Breast epithelium (tissue), 4 donors: ENCODE results near the gene SIRT7. TPM values are rescaled to one million over a fixed set of nuclear protein-coding genes. Genes with fewer than 3 reads are reported as not detected.
A peak's percentile ranks its signal among the peaks of the same experiment; 100 is the strongest.

Source experiments
- DNase-seq, 2 donors: peaks; one replicate each; pipeline ENCODE4 v3.0.0-alpha.2; 2019; ENCODE audit warnings: low spot score in 2 of 2
- H3K27ac ChIP-seq, 2 donors: fragments of 200-600 bp; sonication (generic) in 1 of 2; one replicate each; pipeline ENCODE4 v1.5.1; 2016 to 2019; ENCODE audit warnings: mild to moderate bottlenecking in 1 of 2
- H3K27me3 ChIP-seq, 2 donors: fragments of 200-600 bp; sonication (generic) in 1 of 2; one replicate each; pipeline versions ENCODE4 v1.5.1 to v1.6.0; 2017 to 2019; ENCODE audit warnings: control low read depth in 1 of 2, mild to moderate bottlenecking in 1 of 2
- H3K36me3 ChIP-seq: fragments of 200-600 bp; one replicate; pipeline ENCODE4 v1.5.1; 2019
- H3K4me1 ChIP-seq, 2 donors: fragments of 200-600 bp; sonication (generic); one replicate each; pipeline ENCODE4 v1.5.1; 2016 to 2019; ENCODE audit warnings: control low read depth in 1 of 2
- H3K4me3 ChIP-seq, 3 donors: fragments of 200-600 bp; sonication (generic); 1 replicate in 2 of 3; 2 replicates in 1 of 3; pipeline ENCODE4 v1.5.1; 2016 to 2019; ENCODE audit warnings: mild to moderate bottlenecking in 3 of 3, moderate library complexity in 2 of 3
- H3K9me3 ChIP-seq, 2 donors: fragments of 200-600 bp; sonication (generic) in 1 of 2; one replicate each; pipeline ENCODE4 v1.5.1; 2016 to 2019; ENCODE audit warnings: control low read depth in 1 of 2
- POLR2A ChIP-seq: fragments of 450-650 bp; IDR thresholded peaks from one replicate; pipeline ENCODE4 v1.6.1; 2016; ENCODE audit warnings: antibody characterized with exemption, mild to moderate bottlenecking, moderate library complexity
- POLR2AphosphoS5 ChIP-seq, 3 donors: sonication (generic); formaldehyde crosslinking; IDR thresholded peaks; one replicate each; pipeline ENCODE4 v1.6.1; 2017; ENCODE audit warnings: antibody characterized with exemption in 3 of 3
- intact Hi-C: fragments of 100-400 bp; cut with DNase I; formaldehyde crosslinking; loops from one replicate; pipeline ENCODE4 v1.15.1; 2023; ENCODE audit warnings: low total_unique reads
- total RNA-seq, 3 donors: library from RNA; depleted of rRNA; stranded (reverse); fragments of >200 nt; gene quantifications; one replicate each; pipeline ENCODE4 v1.1.0, GENCODE V29; 2016
- TF ChIP-seq, protein P1 (sequence below), 3 donors: fragments of 450-650 bp; IDR thresholded peaks; one replicate each; pipeline ENCODE4 v1.5.1; 2016 to 2017; ENCODE audit warnings: antibody characterized with exemption in 3 of 3, mild to moderate bottlenecking in 3 of 3, moderate library complexity in 3 of 3

The SIRT7 gene
- total RNA-seq, 3 donors from 2014 or later, result 20.6 to 27.2 (median 25.8) TPM

DNA sequence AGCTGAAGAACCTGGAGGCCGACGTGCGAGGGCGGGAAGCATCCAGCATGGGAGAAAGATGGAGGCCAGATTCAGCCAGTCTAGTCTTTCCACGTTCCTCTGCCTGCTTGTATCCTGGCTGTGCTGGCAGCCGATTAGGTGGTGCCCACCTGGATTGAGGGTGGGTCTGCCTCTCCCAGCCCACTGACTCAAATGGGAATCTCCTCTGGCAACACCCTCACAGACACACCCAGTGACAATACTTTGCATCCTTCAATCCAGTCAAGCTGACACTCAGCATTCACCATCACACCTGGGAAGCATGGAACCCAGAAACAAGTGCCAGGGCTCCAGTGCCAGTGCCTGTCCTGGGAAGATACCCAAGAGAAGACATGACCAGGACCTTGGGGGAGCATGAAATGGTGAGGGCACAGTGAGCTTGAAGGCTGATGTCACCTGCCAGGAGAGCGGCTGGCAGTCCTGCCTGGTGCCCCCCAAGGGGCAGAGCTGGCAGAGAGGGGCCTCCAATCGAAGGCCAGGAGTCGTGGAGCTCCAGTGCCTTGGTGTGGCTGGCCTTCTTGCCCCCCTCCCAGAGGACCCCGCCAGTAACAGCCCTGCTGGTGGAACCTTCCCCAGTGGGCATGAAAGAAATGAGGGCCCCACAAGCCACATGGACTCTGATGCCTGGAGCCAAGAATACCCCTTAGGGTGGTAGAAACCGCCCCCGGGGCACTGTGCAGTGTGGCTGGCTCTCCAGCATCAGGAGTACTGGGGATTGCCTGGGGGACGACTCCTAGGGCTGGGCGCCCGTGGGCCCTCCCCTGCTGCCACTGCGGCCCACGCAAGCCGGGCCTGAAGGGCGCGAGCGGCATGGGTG lies 16.6 kb downstream of the SIRT7 start:
- H3K4me1 ChIP-seq, result no peaks in the 10 kb centered on the region
- H3K4me3 ChIP-seq, result peak overlapping the region; percentile 23 to 70 (median 49)
- H3K27me3 ChIP-seq, result no peaks in the 10 kb centered on the region
- no peak for DNase-seq
- no peak overlapping the region for H3K27ac ChIP-seq
- no peaks in the 10 kb centered on the region for H3K36me3 ChIP-seq
- H3K9me3 ChIP-seq, result no peaks in the 10 kb centered on the region
- intact Hi-C loops, result no loop called here
- no peak for TF ChIP-seq POLR2A
- TF ChIP-seq POLR2AphosphoS5 (IDR thresholded peaks at IDR 0.05), result no peak
- TF ChIP-seq, protein P1, sequence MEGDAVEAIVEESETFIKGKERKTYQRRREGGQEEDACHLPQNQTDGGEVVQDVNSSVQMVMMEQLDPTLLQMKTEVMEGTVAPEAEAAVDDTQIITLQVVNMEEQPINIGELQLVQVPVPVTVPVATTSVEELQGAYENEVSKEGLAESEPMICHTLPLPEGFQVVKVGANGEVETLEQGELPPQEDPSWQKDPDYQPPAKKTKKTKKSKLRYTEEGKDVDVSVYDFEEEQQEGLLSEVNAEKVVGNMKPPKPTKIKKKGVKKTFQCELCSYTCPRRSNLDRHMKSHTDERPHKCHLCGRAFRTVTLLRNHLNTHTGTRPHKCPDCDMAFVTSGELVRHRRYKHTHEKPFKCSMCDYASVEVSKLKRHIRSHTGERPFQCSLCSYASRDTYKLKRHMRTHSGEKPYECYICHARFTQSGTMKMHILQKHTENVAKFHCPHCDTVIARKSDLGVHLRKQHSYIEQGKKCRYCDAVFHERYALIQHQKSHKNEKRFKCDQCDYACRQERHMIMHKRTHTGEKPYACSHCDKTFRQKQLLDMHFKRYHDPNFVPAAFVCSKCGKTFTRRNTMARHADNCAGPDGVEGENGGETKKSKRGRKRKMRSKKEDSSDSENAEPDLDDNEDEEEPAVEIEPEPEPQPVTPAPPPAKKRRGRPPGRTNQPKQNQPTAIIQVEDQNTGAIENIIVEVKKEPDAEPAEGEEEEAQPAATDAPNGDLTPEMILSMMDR (IDR thresholded peaks at IDR 0.05), result no peak

DNA sequence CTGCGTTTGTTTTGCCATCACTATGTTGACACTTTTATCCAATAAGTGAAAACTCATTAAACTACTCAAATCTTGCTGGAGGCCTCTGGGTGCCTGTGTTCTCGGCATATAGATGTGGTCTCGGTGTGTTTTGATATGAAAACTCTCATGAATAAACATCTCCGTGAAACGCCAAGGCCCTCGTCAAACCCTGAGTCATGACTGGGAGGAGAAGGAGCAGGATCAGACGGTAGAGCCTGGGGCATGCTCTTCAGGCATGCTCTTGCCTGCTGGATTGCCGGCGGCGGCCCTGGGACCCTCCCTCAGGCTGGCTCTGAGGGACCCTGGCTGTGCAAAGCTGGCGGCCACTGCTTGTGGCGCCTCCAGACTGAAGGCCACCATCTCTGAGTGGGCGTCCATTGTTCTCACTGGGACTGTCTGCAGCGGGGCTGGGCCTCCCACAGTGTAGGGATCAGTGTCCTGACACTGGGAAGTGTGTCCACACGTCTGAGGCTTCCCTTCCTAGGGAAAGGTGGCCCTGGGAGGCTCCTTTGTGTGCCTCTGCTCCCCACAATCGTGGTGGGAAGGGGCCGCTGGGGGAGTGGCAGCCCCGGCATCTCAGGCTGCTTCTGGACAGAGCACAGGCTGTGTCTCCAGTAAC lies 17.7 kb downstream of the SIRT7 start:
- no peaks in the 10 kb centered on the region for H3K27me3 ChIP-seq
- H3K4me3 ChIP-seq, result no peak overlapping the region
- no peaks in the 10 kb centered on the region for H3K4me1 ChIP-seq
- no peaks in the 10 kb centered on the region for H3K9me3 ChIP-seq
- no peak for DNase-seq
- no peaks in the 10 kb centered on the region for H3K36me3 ChIP-seq
- intact Hi-C loops, result no loop called here
- no peak for TF ChIP-seq POLR2AphosphoS5 (IDR thresholded peaks at IDR 0.05)
- no peak overlapping the region for H3K27ac ChIP-seq

DNA sequence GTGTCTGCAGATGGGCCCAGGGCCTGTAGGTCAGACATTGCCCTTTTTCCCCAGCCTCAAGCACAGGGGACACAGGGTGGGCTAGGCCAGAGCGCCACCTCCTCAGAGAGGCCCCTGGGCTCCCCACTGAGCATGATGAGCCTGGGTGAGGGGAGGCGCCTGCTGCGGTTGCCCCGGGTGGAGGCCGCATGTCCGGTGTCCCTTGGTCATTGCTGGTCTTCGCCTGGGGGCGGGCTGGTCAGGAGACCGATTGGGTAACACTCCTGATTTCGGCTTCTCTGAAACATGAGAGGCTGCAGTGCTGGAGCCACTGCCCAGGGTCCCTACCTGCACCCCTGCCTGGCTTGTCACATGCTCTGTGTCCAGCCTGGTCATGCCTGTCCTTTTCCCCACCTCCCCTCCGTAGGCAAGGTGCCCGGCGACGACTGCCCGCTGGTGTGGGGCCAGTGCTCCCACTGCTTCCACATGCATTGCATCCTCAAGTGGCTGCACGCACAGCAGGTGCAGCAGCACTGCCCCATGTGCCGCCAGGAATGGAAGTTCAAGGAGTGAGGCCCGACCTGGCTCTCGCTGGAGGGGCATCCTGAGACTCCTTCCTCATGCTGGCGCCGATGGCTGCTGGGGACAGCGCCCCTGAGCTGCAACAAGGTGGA lies 18.3 kb downstream of the SIRT7 start:
- Histone ChIP-seq H3K27ac (no peak overlapping the region), H3K4me3 (no peak overlapping the region), H3K4me1 (no peaks in the 10 kb centered on the region), H3K36me3 (no peaks in the 10 kb centered on the region), H3K27me3 (no peaks in the 10 kb centered on the region), H3K9me3 (no peaks in the 10 kb centered on the region)
- TF ChIP-seq POLR2A, result no peak
- TF ChIP-seq, protein P1 (IDR thresholded peaks at IDR 0.05), result no peak
- DNase-seq, result no peak
- intact Hi-C loops, result no loop called here

DNA sequence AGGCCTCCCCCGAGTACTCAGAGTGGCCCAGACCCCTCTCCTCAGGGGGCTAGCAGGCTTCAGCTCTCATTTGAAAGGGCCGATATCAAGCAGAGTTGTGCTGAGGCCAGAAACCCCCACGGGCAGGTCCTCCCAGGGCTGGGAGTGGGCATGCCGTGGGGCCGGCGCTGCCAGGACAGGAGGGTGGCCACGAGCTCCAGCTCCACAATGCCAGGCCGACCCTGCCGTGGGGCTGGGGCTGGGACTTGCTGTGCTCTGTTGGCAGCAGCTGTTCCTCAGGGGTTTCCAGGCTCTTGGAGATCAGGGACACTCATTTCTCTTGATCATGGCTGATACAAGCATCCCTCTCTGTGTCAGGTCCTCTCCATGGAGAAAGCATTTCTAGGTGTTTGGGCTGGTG lies 19.1 kb downstream of the SIRT7 start:
- H3K27ac ChIP-seq, result no peak overlapping the region
- no peaks in the 10 kb centered on the region for H3K4me1 ChIP-seq
- DNase-seq, result no peak
- H3K27me3 ChIP-seq, result no peaks in the 10 kb centered on the region
- intact Hi-C loops, result no loop called here
- TF ChIP-seq POLR2AphosphoS5 (IDR thresholded peaks at IDR 0.05) (no peak), POLR2A (no peak)
- TF ChIP-seq, protein P1 (IDR thresholded peaks at IDR 0.05), result no peak
- H3K36me3 ChIP-seq, result no peaks in the 10 kb centered on the region
- H3K4me3 ChIP-seq, result no peak overlapping the region
- H3K9me3 ChIP-seq, result no peaks in the 10 kb centered on the region

DNA sequence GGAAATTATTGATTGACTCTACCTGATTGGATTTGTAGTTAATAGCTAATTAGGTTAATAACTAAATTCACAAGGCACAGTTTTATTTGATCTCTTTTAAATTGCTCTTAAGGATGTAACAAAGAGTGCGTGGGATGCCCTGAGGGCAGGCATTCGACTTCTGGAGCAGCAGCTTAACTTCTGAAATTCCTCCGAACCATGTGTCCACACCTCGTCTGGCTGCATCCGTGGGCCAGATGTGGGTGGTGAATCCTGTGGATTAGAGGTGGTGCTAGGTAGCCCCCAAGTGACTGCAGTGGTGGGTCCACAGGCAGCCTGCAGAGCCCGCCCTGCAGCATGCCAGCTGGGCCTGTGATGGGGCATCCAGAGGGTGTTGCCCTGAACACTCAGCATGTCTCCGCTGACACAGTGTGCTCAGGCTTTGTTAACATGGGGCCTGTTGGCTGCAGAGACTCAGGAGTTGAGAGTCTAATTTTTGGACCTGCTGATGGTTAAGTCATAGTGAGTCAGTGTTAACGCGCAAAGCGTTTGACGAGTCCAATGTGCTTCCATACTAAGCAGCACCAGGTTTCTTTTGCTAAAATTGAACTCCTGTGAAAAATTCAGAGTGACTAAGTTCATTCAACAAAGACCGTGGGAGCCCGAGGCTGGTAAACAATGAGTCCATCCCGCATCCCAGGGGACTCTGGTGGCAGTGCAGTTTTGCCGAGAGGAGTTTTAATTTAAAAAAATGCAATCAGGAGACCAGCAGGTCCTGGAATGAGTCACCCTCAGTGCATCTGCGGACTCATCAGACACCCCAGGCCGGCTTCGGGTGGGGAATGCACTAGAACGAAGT lies 19.7 kb downstream of the SIRT7 start:
- Histone ChIP-seq H3K36me3 (no peaks in the 10 kb centered on the region), H3K4me3 (no peak overlapping the region), H3K27ac (peak overlapping the region in 1 of 2 donors; percentile 27), H3K4me1 (no peaks in the 10 kb centered on the region), H3K27me3 (no peaks in the 10 kb centered on the region), H3K9me3 (no peaks in the 10 kb centered on the region)
- TF ChIP-seq POLR2A (no peak), POLR2AphosphoS5 (IDR thresholded peaks at IDR 0.05) (no peak)
- intact Hi-C loops, result no loop called here
- DNase-seq, result no peak
